GM12873 (cell line): Measurements from ENCODE around the gene CASP9.

Source experiments
- TF ChIP-seq, protein P1 (sequence below): IDR thresholded peaks from 2 replicates; pipeline ENCODE4 v1.5.1; 2012; ENCODE audit warnings: low read depth, mild to moderate bottlenecking, moderate library complexity, low read length, control low read depth; ENCODE audit not compliant: insufficient read depth; ENCODE audit errors: missing control alignments

Gene CASP9

GRCh38 chr1:15456313-15456954 is 67.6 kb downstream of the CASP9 start, which contains the start of gene CELA2A:
Gene CELA2A, plus strand, starts transcription at chr1:15456732. Its CDS starts 22 bp downstream, at chr1:15456754.
- TF ChIP-seq, protein P1, sequence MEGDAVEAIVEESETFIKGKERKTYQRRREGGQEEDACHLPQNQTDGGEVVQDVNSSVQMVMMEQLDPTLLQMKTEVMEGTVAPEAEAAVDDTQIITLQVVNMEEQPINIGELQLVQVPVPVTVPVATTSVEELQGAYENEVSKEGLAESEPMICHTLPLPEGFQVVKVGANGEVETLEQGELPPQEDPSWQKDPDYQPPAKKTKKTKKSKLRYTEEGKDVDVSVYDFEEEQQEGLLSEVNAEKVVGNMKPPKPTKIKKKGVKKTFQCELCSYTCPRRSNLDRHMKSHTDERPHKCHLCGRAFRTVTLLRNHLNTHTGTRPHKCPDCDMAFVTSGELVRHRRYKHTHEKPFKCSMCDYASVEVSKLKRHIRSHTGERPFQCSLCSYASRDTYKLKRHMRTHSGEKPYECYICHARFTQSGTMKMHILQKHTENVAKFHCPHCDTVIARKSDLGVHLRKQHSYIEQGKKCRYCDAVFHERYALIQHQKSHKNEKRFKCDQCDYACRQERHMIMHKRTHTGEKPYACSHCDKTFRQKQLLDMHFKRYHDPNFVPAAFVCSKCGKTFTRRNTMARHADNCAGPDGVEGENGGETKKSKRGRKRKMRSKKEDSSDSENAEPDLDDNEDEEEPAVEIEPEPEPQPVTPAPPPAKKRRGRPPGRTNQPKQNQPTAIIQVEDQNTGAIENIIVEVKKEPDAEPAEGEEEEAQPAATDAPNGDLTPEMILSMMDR = no peak

- TF ChIP-seq, protein P1 = no peak
Measured at GRCh38 chr1:15455522-15455921, 68.5 kb downstream of the CASP9 start.

DNA sequence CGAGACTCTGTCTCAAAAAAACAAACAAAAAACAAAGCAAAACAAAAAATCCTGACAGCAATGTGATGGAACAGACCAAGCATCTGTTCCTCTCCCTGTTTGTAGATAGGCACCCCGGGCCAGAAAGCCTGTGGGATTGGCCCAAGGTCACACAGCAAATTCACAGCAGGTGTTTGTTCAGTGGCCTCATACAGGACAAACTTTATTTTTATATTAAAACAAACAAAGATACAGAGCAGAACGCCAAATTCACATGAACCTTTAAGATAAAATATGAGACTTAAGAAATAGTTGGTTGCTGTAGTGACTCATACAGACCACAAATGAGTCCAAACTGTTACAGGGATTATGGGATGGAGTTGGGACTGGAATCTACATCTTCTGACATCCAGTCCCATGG is 69.8 kb downstream of the CASP9 start:
- TF ChIP-seq, protein P1 = no peak

- TF ChIP-seq, protein P1 = no peak
Measured at GRCh38 chr1:15453734-15454133, 70.3 kb downstream of the CASP9 start.

GRCh38 chr1:15452866-15453571 is 71.0 kb downstream of the CASP9 start:
- TF ChIP-seq, protein P1 = no peak

GRCh38 chr1:15452216-15452615 is 71.8 kb downstream of the CASP9 start:
- TF ChIP-seq, protein P1 = no peak

DNA sequence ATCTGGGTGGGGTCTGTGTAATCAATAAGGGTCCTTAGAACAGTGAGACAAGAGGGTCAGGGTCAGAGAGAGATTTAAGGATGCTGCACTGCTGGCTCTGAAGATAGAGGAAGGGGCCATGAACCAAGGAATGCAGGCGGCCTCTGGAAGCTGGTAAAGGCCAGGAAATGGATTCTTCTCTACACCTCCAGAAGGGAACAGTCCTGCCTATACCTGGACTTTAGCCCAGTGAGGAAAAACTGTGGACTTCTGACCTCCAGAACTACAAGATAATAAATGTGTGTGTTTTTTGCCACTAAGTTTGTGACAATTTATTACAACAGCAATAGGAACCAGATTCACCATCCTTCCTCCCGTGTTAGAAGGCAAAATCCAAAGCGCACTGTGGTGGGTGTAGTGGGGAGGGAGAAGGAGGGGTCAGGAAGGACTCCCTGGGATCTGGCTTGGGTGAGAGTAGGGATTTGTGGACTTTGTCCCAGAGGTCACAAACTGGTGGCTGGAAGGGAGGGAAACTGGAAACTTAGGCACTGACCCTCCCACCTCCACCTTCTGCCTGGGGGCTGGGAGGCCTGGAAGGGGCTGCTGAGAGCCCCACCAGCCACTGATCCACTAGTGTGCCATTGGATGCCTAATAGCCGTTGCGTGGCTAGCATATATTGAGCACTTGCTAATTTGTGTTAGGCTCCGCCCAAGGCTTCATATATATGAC is 72.8 kb downstream of the CASP9 start:
- TF ChIP-seq, protein P1 = no peak
